ENCODE data around the gene XRN2. TPM values are rescaled to one million over a fixed set of nuclear protein-coding genes. Genes with fewer than 3 reads are reported as not detected.

XRN2 gene
- total and polyA plus RNA-seq, 2 of the 13 experiments (the other 11 are each of a cell fraction or from before 2014, with no cell fraction given): 90.3 to 171 TPM

GRCh38 chr20:21291026-21291425 lies 12.1 kb upstream of the XRN2 start:
- in situ Hi-C loops (cut with HindIII; ENCODE audit: extremely low pct_ligation_motif_present, low pct_unique_long_range_greater_than_20kb) (no loop called here), intact Hi-C loops (cut with micrococcal nuclease; ENCODE audit: unreplicated experiment) (no loop called here)
- no peak for FAIRE-seq
- Histone ChIP-seq H3K9me3 (ENCODE audit: low read length) (0 out of 2 replicates have a peak, but pooled peaks cover 2% of the 10 kb centered on the region), H2AFZ (ENCODE audit: low read length) (no peak overlapping the region), H3K79me2 (ENCODE audit: insufficient read depth, low read length) (no peaks in the 10 kb centered on the region), H3K36me3 (replicated peaks in 1 of 2; ENCODE audit: control insufficient read depth in 1 of 2, insufficient read depth in 2 of 2, low read length in 2 of 2) (no peaks in the 10 kb centered on the region), H3K27me3 (ENCODE audit: control insufficient read depth in 1 of 2, insufficient read depth in 2 of 2, low read length in 2 of 2) (0 out of 5 replicates have a peak, but pooled peaks cover 0 to 12% of the 10 kb centered on the region in 2 experiments), H3K4me2 (ENCODE audit: low read depth, low read length) (no peak overlapping the region; the same call in 1 of the 2 replicates), H3K9ac (ENCODE audit: insufficient read depth, low read depth, low read length) (no peak overlapping the region), H3K27ac (ENCODE audit: extremely low read length, insufficient read depth, low read length) (no peak overlapping the region), H3K4me3 (replicated peaks in 1 of 3; ENCODE audit: insufficient read depth in 1 of 3, low read depth in 2 of 3, low read length in 3 of 3) (no peak overlapping the region), H3K4me1 (ENCODE audit: insufficient read depth, low read length) (peaks cover 28% of the 10 kb centered on the region), H4K20me1 (ENCODE audit: insufficient read depth, low read length) (no peaks in the 10 kb centered on the region)
- BruUV-seq (replicated peaks): no TSS peak
- POLR2A ChIA-PET: interaction anchor here (1.7 kb wide), 1 partner anchor 12 kb away, joined by 18 read pairs; the partner anchor contains the start of gene XRN2
- TF ChIP-seq MXI1 (IDR thresholded peaks at IDR 0.05; ENCODE audit: borderline replicate concordance, low read depth, low read length) (no peak), CREB1 (IDR thresholded peaks at IDR 0.05) (peak; percentile 49), CREB1 (CRISPR knock-in tag; IDR thresholded peaks at IDR 0.05) (no peak)
- no peak for DNase-seq (ENCODE audit: low spot score)
- CTCF ChIA-PET (ENCODE audit: low intra/inter-chr PET ratio, low total read pairs): no interaction called here
- 9% methylated on average over 2 of the region's 2 CpGs for WGBS (ENCODE audit: low lambda C conversion rate)
- peak; percentile 11; the same call in 1 of the 3 replicates for ATAC-seq

GRCh38 chr20:21294755-21295154 lies 8.4 kb upstream of the XRN2 start:
- Histone ChIP-seq H3K4me2 (ENCODE audit: low read depth, low read length) (no peak overlapping the region), H3K36me3 (replicated peaks in 1 of 2; ENCODE audit: control insufficient read depth in 1 of 2, insufficient read depth in 2 of 2, low read length in 2 of 2) (no peaks in the 10 kb centered on the region), H2AFZ (ENCODE audit: low read length) (no peak overlapping the region), H3K4me1 (ENCODE audit: insufficient read depth, low read length) (peaks cover 4% of the 10 kb centered on the region; the same call in 1 of the 2 replicates), H3K27me3 (ENCODE audit: control insufficient read depth in 1 of 2, insufficient read depth in 2 of 2, low read length in 2 of 2) (0 out of 5 replicates have a peak, but pooled peaks cover 0 to 20% of the 10 kb centered on the region in 2 experiments), H3K4me3 (replicated peaks in 1 of 3; ENCODE audit: insufficient read depth in 1 of 3, low read depth in 2 of 3, low read length in 3 of 3) (no peak overlapping the region), H3K27ac (ENCODE audit: extremely low read length, insufficient read depth, low read length) (no peak overlapping the region), H3K9me3 (ENCODE audit: low read length) (no peaks in the 10 kb centered on the region), H3K9ac (ENCODE audit: insufficient read depth, low read depth, low read length) (no peak overlapping the region), H3K79me2 (ENCODE audit: insufficient read depth, low read length) (no peaks in the 10 kb centered on the region), H4K20me1 (ENCODE audit: insufficient read depth, low read length) (no peaks in the 10 kb centered on the region)
- intact Hi-C loops (cut with micrococcal nuclease; ENCODE audit: unreplicated experiment) (no loop called here), in situ Hi-C loops (cut with HindIII; ENCODE audit: extremely low pct_ligation_motif_present, low pct_unique_long_range_greater_than_20kb) (no loop called here)
- TF ChIP-seq SMARCE1 (IDR thresholded peaks at IDR 0.05; ENCODE audit: borderline replicate concordance) (no peak), ZNF180 (CRISPR knock-in tag; IDR thresholded peaks at IDR 0.05; ENCODE audit: borderline replicate concordance, low read depth) (no peak), ZSCAN30 (CRISPR knock-in tag; IDR thresholded peaks at IDR 0.05) (no peak), MAFK (conservative IDR thresholded peaks at IDR 0.05 in 1 of 2, IDR thresholded peaks at IDR 0.05 in 1 of 2; ENCODE audit: low read length in 2 of 2) (no peak), PRDM4 (CRISPR knock-in tag; IDR thresholded peaks at IDR 0.05; ENCODE audit: borderline replicate concordance) (no peak)
- ChIA-PET POLR2A (interaction anchor here (1.9 kb wide), 1 partner anchor 9 kb away, joined by 5 read pairs; the partner anchor contains the start of gene XRN2), CTCF (ENCODE audit: low intra/inter-chr PET ratio, low total read pairs) (no interaction called here)
- 10% methylated on average over 5 of the region's 5 CpGs for WGBS (ENCODE audit: low lambda C conversion rate)
- DNase-seq (ENCODE audit: low spot score) (no peak), ATAC-seq (no peak), FAIRE-seq (no peak)
- BruUV-seq (replicated peaks): no TSS peak

Measured in HepG2 (cell line).